Skeletal muscle tissue (tissue), 4 donors: Measurements from ENCODE around the gene CNST. TPM values are rescaled to one million over a fixed set of nuclear protein-coding genes. Genes with fewer than 3 reads are reported as not detected.
A peak's percentile ranks its signal among the peaks of the same experiment; 100 is the strongest.
"Not testable (repeated sequence)": the region's sequence is repeated elsewhere in the genome, so short reads cannot be mapped to it uniquely, and the experiment has no call there.

Source experiments
- H3K27ac ChIP-seq: one replicate; pipeline ENCODE4 v1.7.0; 2013; ENCODE audit warnings: mild to moderate bottlenecking, low read depth, low read length, inconsistent platforms
- H3K27me3 ChIP-seq, 3 donors: one replicate each; pipeline ENCODE4 v1.7.0; 2013; ENCODE audit warnings: low read length in 3 of 3; ENCODE audit not compliant: control insufficient read depth in 3 of 3, insufficient read depth in 3 of 3
- H3K36me3 ChIP-seq, 3 donors: one replicate each; pipeline ENCODE4 v1.7.0; 2013; ENCODE audit warnings: low read length in 3 of 3; ENCODE audit not compliant: control insufficient read depth in 3 of 3, insufficient read depth in 3 of 3
- H3K4me1 ChIP-seq, 3 donors: one replicate each; pipeline ENCODE4 v1.7.0; 2013; ENCODE audit warnings: low read length in 3 of 3, mild to moderate bottlenecking in 3 of 3; ENCODE audit not compliant: control insufficient read depth in 3 of 3, insufficient read depth in 3 of 3
- H3K4me3 ChIP-seq, 3 donors: one replicate each; pipeline ENCODE4 v1.7.0; 2013; ENCODE audit warnings: low read length in 3 of 3
- H3K9ac ChIP-seq, 3 donors: one replicate each; pipeline ENCODE4 v1.7.0; 2013; ENCODE audit warnings: low read length in 3 of 3, mild to moderate bottlenecking in 3 of 3, moderate library complexity in 2 of 3, low read depth in 1 of 3
- H3K9me3 ChIP-seq, 3 donors: one replicate each; pipeline ENCODE4 v1.7.0; 2013; ENCODE audit warnings: low read length in 3 of 3; ENCODE audit not compliant: control insufficient read depth in 3 of 3
- total RNA-seq: library from RNA; depleted of rRNA; stranded (reverse); fragments of >200 nt; gene quantifications from one replicate; pipeline ENCODE4 v1.2.3, GENCODE V29; 2014
- donor health status: Osteomylitis.

The CNST gene
- total RNA-seq, 1 donor from 2014 or later = 15.1 TPM

DNA sequence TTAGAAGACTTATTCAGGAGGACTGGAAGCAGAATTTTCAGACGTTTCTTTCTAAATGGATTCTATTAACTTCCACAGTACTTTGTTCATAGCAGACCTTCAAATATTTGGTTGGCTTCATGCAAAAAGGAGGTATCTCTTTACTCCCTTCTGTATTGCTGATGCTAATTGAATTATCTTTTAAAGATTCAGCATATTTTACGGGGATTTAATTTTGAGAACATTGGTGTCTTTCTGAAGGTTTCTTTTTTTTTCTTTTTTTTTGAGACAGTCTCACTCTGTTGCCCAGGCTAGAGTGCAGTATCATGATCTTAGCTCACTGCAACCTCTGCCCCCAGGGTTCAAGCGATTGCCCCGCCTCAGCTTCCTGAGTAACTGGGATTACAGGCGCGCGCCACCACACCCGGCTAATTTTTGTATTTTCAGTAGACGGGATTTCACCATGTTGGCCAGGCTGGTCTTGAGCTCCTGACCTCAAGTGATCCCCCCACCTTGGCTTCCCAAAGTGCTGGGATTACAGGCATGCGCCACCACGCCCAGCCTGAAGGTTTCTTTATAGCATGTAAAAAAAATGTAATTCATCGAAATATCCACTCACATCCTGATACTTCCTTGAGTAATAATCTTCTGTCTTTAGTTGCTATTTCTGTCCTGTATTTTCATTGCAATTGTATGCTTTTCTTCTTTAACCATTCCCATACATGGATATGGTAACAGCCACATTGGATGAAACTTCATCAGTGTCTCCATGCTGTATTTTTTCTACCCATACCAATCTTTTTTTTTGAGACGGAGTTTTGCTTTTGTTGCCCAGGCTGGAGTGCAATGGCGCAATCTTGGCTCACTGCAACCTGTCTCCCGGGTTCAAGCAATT is 14.5 kb downstream of the CNST start:
- Histone ChIP-seq H3K27me3 (no peaks in the 10 kb centered on the region), H3K4me3 (no peak overlapping the region), H3K36me3 (no peaks in the 10 kb centered on the region), H3K9ac (no peak overlapping the region), H3K4me1 (peaks cover 38 to 42% (median 39%) of the 10 kb centered on the region in 3 donors), H3K9me3 (no peaks in the 10 kb centered on the region), H3K27ac (no peak overlapping the region)

DNA sequence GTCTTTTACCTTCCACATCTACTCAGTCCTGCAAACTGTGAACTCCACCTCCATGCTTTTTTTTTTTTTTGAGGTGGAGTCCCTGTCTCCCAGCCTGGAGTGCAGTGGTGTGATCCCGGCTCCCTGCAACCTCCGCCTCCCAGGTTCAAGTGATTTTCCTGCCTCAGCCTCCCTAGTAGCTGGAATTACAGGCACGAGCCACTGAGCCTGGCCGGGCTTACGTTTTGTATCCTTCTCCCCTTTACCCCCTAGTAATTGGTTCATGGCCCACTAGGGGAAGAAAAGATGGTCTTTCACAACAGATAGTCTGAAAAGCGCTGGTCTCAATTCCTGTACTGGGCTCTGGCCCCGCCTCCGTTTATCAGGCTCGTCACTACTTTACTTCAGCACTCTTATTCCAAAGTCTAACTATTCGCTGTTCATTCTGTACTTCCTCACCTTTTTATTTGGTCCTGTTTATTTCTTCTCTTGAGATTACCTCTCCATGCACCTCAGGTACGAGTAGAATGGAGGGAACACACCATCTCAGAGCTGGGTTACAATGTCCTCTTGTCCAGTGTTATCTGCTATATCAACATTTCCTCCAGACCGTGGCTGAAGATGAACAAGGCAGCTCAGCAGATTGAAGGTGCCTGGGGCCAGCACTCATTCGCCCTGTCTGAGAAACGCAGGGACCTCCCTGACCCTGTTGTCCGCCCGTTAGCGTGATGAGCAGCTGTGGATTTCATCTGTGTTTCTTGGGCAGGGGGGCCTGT is 16.2 kb downstream of the CNST start:
- H3K36me3 ChIP-seq = no peaks in the 10 kb centered on the region
- no peak overlapping the region for H3K4me3 ChIP-seq
- H3K9ac ChIP-seq = no peak overlapping the region
- no peak overlapping the region for H3K27ac ChIP-seq
- peaks cover 38 to 40% (median 40%) of the 10 kb centered on the region in 3 donors for H3K4me1 ChIP-seq
- no peaks in the 10 kb centered on the region for H3K9me3 ChIP-seq
- H3K27me3 ChIP-seq = no peaks in the 10 kb centered on the region

DNA sequence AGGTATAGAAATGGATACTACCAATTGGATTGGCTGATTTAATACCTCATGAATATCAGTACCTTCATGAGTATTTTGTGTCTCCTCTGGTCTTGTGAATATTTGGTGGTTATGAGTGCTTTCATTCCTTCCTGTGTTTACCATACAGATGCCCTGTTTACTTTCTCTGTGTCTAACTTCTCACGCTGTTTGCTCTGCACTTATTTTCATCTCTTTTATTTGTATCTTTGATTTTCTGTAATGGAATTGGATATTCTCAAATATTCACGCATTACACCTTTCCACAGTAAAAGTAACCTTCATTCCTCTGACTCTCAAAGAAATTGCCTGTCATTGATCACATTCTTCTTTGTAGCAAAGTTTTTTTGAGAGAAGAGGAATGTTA is 16.8 kb downstream of the CNST start:
- H3K4me3 ChIP-seq = no peak overlapping the region
- H3K36me3 ChIP-seq = no peaks in the 10 kb centered on the region
- H3K4me1 ChIP-seq = peaks cover 37 to 40% (median 38%) of the 10 kb centered on the region in 3 donors
- peak overlapping the region; percentile 43 for H3K27ac ChIP-seq
- H3K9me3 ChIP-seq = no peaks in the 10 kb centered on the region
- no peaks in the 10 kb centered on the region for H3K27me3 ChIP-seq
- H3K9ac ChIP-seq = no peak overlapping the region

DNA sequence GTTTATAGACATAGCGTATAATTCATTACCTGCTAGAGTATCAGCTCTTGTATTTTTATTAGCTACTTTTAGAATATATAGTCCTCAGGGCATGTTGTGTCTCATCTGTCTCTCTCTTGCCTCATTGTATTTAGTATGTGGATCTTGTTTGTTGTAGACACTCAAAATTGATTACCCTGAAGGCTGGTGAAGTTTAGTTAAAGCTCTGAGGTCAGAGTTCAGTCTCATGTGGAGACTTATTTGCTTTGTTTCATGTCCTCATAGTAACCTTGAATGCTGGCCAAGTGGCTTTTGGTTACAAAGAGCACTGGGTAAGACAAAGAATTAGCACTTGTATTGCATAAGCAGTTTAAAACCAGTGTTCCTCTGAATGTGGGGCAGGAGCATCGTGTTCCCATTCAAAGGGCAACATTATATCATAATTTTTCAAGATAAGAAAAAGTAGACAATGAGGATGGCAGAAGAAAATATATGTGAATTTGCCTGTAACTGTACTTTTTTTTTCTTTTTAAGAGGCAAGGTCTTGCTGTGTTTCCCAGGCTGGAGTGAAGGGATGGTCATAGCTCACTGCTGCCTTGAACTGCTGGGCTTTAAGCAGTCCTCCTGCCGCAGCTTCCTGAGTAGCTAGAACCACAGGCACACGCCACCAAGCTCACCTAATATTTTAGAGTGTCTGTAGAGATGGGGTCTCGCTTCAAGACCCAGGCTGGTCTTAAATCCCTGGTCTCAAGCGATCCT is 17.4 kb downstream of the CNST start:
- Histone ChIP-seq H3K4me1 (peaks cover 34 to 38% (median 37%) of the 10 kb centered on the region in 3 donors), H3K27ac (peak overlapping the region; percentile 43), H3K36me3 (no peaks in the 10 kb centered on the region), H3K27me3 (no peaks in the 10 kb centered on the region), H3K9ac (no peak overlapping the region), H3K4me3 (no peak overlapping the region), H3K9me3 (no peaks in the 10 kb centered on the region)

DNA sequence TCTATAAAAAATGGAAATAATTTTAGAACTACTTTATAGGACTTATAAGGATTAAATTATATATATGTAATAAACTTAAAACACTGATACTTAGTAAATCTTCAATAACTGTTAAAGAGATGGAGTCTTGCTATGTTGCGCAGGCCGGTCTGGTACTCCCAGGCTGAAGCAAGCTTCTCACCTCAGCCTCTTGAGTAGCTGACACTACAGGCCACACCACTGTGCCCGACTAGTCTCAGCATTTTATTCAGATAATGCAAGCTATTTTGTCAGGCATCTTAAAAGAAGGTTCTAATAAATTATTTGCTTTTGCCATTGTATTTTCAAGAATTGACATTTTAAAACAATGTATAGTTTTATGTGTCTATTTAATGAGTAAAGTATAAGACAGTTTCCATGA is 20.8 kb downstream of the CNST start:
- Histone ChIP-seq H3K4me1 (peaks cover 27 to 35% (median 34%) of the 10 kb centered on the region in 3 donors), H3K36me3 (peaks cover 0 to 2% (median 2%) of the 10 kb centered on the region in 3 donors), H3K9me3 (no peaks in the 10 kb centered on the region), H3K27me3 (no peaks in the 10 kb centered on the region), H3K9ac (no peak overlapping the region), H3K4me3 (no peak overlapping the region), H3K27ac (peak overlapping the region; percentile 31)

DNA sequence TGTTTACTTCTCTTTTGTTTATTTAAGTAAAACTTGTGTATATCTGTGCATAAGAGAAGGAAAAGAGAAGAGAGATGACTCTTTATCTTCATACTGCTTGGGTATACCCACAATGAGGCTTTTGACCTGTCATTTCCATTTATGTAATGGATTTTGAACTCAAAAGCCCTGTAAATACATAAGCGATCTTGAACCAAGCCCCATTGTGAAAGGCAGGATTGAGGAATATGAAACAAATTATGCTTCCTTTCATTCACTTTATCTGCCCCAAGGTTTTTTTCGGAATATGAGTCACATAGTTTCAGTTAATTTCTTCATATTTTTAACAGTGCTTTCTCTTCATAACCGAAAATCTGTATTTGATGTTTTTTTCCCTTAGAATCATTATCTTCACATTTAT is 21.4 kb downstream of the CNST start:
- no peaks in the 10 kb centered on the region for H3K9me3 ChIP-seq
- peak overlapping the region; percentile 31 for H3K27ac ChIP-seq
- no peaks in the 10 kb centered on the region for H3K27me3 ChIP-seq
- peaks cover 0 to 2% (median 2%) of the 10 kb centered on the region in 3 donors for H3K36me3 ChIP-seq
- H3K4me1 ChIP-seq = peaks cover 27 to 35% (median 34%) of the 10 kb centered on the region in 3 donors
- H3K9ac ChIP-seq = no peak overlapping the region
- H3K4me3 ChIP-seq = no peak overlapping the region

DNA sequence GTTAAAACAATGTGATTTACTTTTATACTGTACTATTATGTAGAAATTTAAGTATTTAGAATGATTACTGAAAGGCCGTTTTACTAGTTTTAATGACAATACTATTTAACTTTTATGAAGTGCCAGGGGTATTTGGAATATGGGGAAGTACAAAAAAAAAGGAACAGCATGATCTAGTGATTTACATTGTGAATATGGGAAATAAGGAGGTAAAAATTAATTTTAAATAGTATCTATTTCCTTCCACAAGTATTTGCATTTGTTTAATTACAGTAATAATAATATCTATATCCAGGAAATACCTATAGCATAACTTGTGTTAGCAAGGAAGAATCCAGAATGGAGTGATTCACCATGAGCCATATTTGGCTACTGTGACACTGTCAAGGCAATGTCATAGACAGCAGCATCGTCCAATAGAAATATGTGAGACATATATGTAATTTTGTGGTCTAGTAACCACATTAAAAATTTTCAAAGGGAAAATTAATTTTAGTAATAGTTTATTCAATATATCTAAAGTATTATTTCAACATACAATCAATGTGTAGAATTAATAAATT is 22.0 kb downstream of the CNST start:
- H3K4me1 ChIP-seq = peaks cover 20 to 28% (median 28%) of the 10 kb centered on the region in 3 donors
- no peaks in the 10 kb centered on the region for H3K9me3 ChIP-seq
- no peak overlapping the region for H3K9ac ChIP-seq
- H3K36me3 ChIP-seq = peaks cover 0 to 2% (median 2%) of the 10 kb centered on the region in 3 donors
- no peak overlapping the region for H3K4me3 ChIP-seq
- H3K27me3 ChIP-seq = no peaks in the 10 kb centered on the region
- no peak overlapping the region for H3K27ac ChIP-seq

DNA sequence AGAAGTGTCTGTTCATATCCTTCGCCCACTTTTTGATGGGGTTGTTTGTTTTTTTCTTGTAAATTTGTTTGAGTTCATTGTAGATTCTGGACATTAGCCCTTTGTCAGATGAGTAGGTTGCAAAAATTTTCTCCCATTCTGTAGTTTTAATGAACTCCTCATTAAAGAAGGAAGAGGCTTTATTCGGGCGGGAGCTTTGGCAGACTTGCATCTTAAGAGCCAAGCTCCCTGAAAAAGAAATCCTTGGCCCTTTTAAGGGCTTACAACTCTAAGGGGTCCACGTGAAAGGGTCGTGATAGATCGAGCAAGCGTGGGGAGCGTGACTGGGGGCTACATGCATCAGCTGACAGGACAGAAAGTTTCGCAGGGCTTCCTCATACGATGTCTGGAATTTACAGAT is 23.7 kb downstream of the CNST start:
- not testable (repeated sequence) for H3K27ac ChIP-seq, H3K9ac ChIP-seq, H3K27me3 ChIP-seq, H3K4me3 ChIP-seq, H3K36me3 ChIP-seq, H3K9me3 ChIP-seq
- H3K4me1 ChIP-seq = peaks cover 5 to 14% (median 14%) of the 10 kb centered on the region in 3 donors

DNA sequence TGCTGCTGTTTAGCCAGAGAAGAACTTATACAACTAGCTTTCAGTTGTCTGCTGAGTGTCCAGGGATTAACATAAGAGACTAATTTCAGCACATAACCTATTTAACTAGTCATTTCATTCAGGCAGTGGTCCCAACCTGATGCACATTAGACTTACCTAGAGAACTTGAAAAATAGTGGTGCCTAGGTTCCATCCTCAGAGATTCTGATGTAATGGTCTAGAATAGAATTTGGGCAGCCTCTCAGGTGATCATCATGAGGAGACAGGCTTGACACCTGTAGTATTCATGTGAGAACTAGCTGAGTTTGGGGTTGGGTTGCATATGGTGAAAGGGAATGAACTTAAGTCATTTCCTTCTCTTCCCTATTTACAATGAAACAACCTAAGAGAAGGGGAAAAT is 24.8 kb downstream of the CNST start:
- H3K27ac ChIP-seq = no peak overlapping the region
- peaks cover 0 to 12% (median 5%) of the 10 kb centered on the region in 3 donors for H3K4me1 ChIP-seq
- H3K4me3 ChIP-seq = no peak overlapping the region
- H3K9ac ChIP-seq = no peak overlapping the region
- peaks cover 0 to 5% (median 2%) of the 10 kb centered on the region in 3 donors for H3K36me3 ChIP-seq
- H3K9me3 ChIP-seq = no peaks in the 10 kb centered on the region
- H3K27me3 ChIP-seq = no peaks in the 10 kb centered on the region
